Left ventricle myocardium inferior (tissue), 1 donor: ENCODE results near the gene KRT12. TPM values are rescaled to one million over a fixed set of nuclear protein-coding genes. Genes with fewer than 3 reads are reported as not detected.

Experiments used
- DNase-seq: peaks from one replicate; pipeline ENCODE4 v3.0.0-alpha.2; 2020
- H3K27ac ChIP-seq: fragments of 200-600 bp; replicated peaks from 2 replicates; pipeline ENCODE4 v1.8.0; 2021
- H3K27me3 ChIP-seq: fragments of 200-600 bp; 2 replicates; pipeline ENCODE4 v1.8.0; 2021; ENCODE audit warnings: low read depth
- H3K36me3 ChIP-seq: fragments of 200-600 bp; 2 replicates; pipeline ENCODE4 v1.8.0; 2021
- H3K4me1 ChIP-seq: fragments of 200-600 bp; 2 replicates; pipeline ENCODE4 v1.8.0; 2021
- H3K4me3 ChIP-seq: fragments of 200-600 bp; 2 replicates; pipeline ENCODE4 v1.8.0; 2021; ENCODE audit warnings: mild to moderate bottlenecking, moderate library complexity
- H3K9me3 ChIP-seq: fragments of 200-600 bp; replicated peaks from 2 replicates; pipeline ENCODE4 v1.8.0; 2021
- CTCF ChIP-seq: fragments of 200-600 bp; IDR thresholded peaks from 2 replicates; pipeline ENCODE4 v1.8.0; 2021; ENCODE audit warnings: antibody characterized with exemption, mild to moderate bottlenecking, borderline replicate concordance
- intact Hi-C: fragments of 100-400 bp; cut with micrococcal nuclease; formaldehyde crosslinking; loops from one replicate; pipeline ENCODE4 v1.11.0; 2022
- total RNA-seq: library from RNA; stranded (reverse); fragmentation: NEBNext Ultra II Directional; extraction: Animal tissue kit (Norgen Biotek cat#: 25700); gene quantifications from one replicate; pipeline ENCODE4 v1.2.1, GENCODE V29; 2021
- donor health status: DM: no; HTN: yes; CAD: no; lungs with severe emphysema.

KRT12 gene
- total RNA-seq, 1 donor from 2014 or later = not detected

- no peaks in the 10 kb centered on the region for H3K36me3 ChIP-seq
- intact Hi-C loops = no loop called here
- H3K9me3 ChIP-seq = no peaks in the 10 kb centered on the region
- no peak overlapping the region for H3K4me3 ChIP-seq
- H3K27me3 ChIP-seq = peaks cover 79% of the 10 kb centered on the region
- no peaks in the 10 kb centered on the region for H3K4me1 ChIP-seq
- no peak overlapping the region for H3K27ac ChIP-seq
- no peak for TF ChIP-seq CTCF
- no peak for DNase-seq
Observed at GRCh38 chr17:40905370-40905769, 38.3 kb upstream of the KRT12 start.

GRCh38 chr17:40903129-40903847 is 36.3 kb upstream of the KRT12 start:
- Histone ChIP-seq H3K36me3 (no peaks in the 10 kb centered on the region), H3K4me3 (no peak overlapping the region), H3K9me3 (no peaks in the 10 kb centered on the region), H3K27me3 (peaks cover 87% of the 10 kb centered on the region), H3K4me1 (no peaks in the 10 kb centered on the region), H3K27ac (no peak overlapping the region)
- intact Hi-C loops = no loop called here
- no peak for DNase-seq
- TF ChIP-seq CTCF = no peak

- TF ChIP-seq CTCF = no peak
- intact Hi-C loops = no loop called here
- Histone ChIP-seq H3K4me3 (no peak overlapping the region), H3K27ac (no peak overlapping the region), H3K27me3 (peaks cover 86% of the 10 kb centered on the region), H3K9me3 (no peaks in the 10 kb centered on the region), H3K4me1 (no peaks in the 10 kb centered on the region), H3K36me3 (no peaks in the 10 kb centered on the region)
- no peak for DNase-seq
Observed at GRCh38 chr17:40902498-40902897, 35.5 kb upstream of the KRT12 start.

- intact Hi-C loops = no loop called here
- Histone ChIP-seq H3K36me3 (no peaks in the 10 kb centered on the region), H3K4me1 (no peaks in the 10 kb centered on the region), H3K27me3 (peaks cover 83% of the 10 kb centered on the region), H3K4me3 (no peak overlapping the region), H3K27ac (no peak overlapping the region), H3K9me3 (no peaks in the 10 kb centered on the region)
- TF ChIP-seq CTCF = no peak
- DNase-seq = no peak
Observed at GRCh38 chr17:40901981-40902474, 35.0 kb upstream of the KRT12 start.

GRCh38 chr17:40900809-40901356 is 33.9 kb upstream of the KRT12 start:
- H3K4me1 ChIP-seq = no peaks in the 10 kb centered on the region
- no peak for DNase-seq
- H3K9me3 ChIP-seq = no peaks in the 10 kb centered on the region
- intact Hi-C loops = no loop called here
- no peak overlapping the region for H3K4me3 ChIP-seq
- H3K36me3 ChIP-seq = no peaks in the 10 kb centered on the region
- H3K27ac ChIP-seq = no peak overlapping the region
- TF ChIP-seq CTCF = no peak
- H3K27me3 ChIP-seq = peaks cover 76% of the 10 kb centered on the region
